Testis (tissue), 2 donors: ENCODE results near the gene SCARB1.

Source experiments
- POLR2A ChIP-seq: fragments of 450-650 bp; IDR thresholded peaks from one replicate; pipeline ENCODE4 v1.6.1; 2017; ENCODE audit warnings: antibody characterized with exemption, mild to moderate bottlenecking, moderate library complexity
- TF ChIP-seq, protein P1 (sequence below), 3 experiments: fragments of 450-650 bp in 2 of 3; fragments of 200-600 bp in 1 of 3; sonication (generic) in 1 of 3; IDR thresholded peaks; one replicate each; pipeline ENCODE4 v1.5.1; 2016 to 2019; ENCODE audit warnings: antibody characterized with exemption in 3 of 3, mild to moderate bottlenecking in 2 of 3, moderate library complexity in 1 of 3

DNA sequence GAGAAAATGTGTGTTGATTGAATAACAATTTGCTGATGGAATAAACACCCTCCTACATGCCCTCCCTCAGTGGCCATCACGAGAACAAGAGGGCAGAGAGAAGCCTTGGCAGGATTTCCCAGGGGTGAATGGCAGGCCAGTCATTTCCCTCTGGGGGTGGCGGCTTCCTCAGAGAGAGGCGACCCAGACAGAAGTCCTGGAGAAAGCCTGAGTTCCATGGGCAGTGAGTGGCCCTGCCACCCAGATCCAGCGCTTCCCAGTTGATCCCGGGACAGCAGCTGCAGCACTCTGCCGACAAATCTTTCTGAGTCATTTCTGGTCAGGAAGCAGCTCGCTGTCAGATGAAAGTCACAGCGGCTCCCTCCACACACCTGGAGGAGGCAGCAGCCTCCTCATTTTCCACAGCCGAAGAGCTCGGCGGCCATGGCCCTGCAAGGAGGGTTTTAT lies 123.0 kb downstream of the SCARB1 start:
- TF ChIP-seq, protein P1, sequence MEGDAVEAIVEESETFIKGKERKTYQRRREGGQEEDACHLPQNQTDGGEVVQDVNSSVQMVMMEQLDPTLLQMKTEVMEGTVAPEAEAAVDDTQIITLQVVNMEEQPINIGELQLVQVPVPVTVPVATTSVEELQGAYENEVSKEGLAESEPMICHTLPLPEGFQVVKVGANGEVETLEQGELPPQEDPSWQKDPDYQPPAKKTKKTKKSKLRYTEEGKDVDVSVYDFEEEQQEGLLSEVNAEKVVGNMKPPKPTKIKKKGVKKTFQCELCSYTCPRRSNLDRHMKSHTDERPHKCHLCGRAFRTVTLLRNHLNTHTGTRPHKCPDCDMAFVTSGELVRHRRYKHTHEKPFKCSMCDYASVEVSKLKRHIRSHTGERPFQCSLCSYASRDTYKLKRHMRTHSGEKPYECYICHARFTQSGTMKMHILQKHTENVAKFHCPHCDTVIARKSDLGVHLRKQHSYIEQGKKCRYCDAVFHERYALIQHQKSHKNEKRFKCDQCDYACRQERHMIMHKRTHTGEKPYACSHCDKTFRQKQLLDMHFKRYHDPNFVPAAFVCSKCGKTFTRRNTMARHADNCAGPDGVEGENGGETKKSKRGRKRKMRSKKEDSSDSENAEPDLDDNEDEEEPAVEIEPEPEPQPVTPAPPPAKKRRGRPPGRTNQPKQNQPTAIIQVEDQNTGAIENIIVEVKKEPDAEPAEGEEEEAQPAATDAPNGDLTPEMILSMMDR (IDR thresholded peaks at IDR 0.05) = no peak
- no peak for TF ChIP-seq POLR2A
